IPS-18a (cell line): Measurements from ENCODE around the gene PLCB4.
"Not testable (repeated sequence)": the region's sequence is repeated elsewhere in the genome, so short reads cannot be mapped to it uniquely, and the experiment has no call there.

Experiments used
- H3K27ac ChIP-seq: one replicate; pipeline ENCODE4 v1.5.1; 2013; ENCODE audit warnings: low read length
- H3K27me3 ChIP-seq: one replicate; pipeline ENCODE4 v1.6.1; 2013; ENCODE audit warnings: mild to moderate bottlenecking, low read length; ENCODE audit not compliant: control insufficient read depth, insufficient read depth
- H3K36me3 ChIP-seq: one replicate; pipeline ENCODE4 v1.6.1; 2013; ENCODE audit warnings: low read depth, low read length; ENCODE audit not compliant: control insufficient read depth
- H3K4me1 ChIP-seq: one replicate; pipeline ENCODE4 v1.6.1; 2013; ENCODE audit warnings: low read depth, low read length; ENCODE audit not compliant: control insufficient read depth
- H3K4me3 ChIP-seq: one replicate; pipeline ENCODE4 v1.5.1; 2013; ENCODE audit warnings: low read length
- H3K9ac ChIP-seq: one replicate; pipeline ENCODE4 v1.6.1; 2013; ENCODE audit warnings: mild to moderate bottlenecking, low read length, moderate library complexity
- H3K9me3 ChIP-seq: one replicate; pipeline ENCODE4 v1.6.1; 2013; ENCODE audit warnings: low read depth, low read length; ENCODE audit not compliant: control insufficient read depth

The PLCB4 gene

DNA sequence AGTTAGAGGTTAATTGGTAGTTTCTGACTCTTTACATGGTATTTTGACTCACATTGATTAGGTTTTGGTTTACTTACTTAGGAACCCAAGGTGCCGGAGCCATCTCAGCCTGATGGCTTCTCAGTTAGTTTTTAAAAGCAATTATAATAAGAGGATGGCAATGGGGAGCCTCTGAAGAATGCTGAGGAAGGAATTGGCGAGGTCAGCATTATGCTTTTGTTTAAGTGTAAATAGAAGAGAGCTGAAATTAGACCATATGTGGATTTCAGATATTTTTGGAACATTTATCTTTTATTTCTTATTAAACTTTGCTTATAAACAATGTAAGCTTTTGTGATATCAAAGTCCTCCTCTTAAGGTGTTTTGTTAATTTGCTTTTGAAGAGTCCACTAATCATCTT is 77.8 kb downstream of the PLCB4 start:
- Histone ChIP-seq H3K27me3 (no peaks in the 10 kb centered on the region), H3K4me3 (no peak overlapping the region), H3K9ac (no peak overlapping the region), H3K4me1 (peaks cover 4% of the 10 kb centered on the region), H3K36me3 (no peaks in the 10 kb centered on the region), H3K27ac (no peak overlapping the region), H3K9me3 (no peaks in the 10 kb centered on the region)

DNA sequence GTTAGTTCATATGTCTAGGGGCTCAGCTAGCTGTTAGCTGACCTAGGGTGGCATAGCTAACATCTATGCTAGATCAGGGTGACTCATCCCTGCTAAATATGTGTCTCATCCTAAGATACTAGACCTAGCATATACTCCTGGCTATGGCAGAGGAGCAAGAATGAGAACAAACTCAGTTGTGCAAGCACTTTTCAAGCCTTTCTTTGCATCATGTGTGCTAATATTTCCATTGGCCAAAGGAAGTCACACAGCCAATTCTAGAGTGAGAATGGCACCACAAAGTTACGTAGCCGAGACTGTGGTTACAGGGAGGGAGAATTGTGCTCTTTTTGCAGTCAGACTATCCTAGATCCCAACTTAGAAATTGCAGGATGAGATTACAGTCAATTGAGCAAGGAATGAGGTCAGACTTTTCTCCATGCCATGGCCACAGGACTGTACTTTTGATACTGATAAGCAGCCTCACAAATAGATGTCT is 78.7 kb downstream of the PLCB4 start:
- Histone ChIP-seq H3K36me3 (no peaks in the 10 kb centered on the region), H3K9me3 (no peaks in the 10 kb centered on the region), H3K4me3 (no peak overlapping the region), H3K4me1 (peaks cover 4% of the 10 kb centered on the region), H3K9ac (no peak overlapping the region), H3K27ac (no peak overlapping the region), H3K27me3 (no peaks in the 10 kb centered on the region)

DNA sequence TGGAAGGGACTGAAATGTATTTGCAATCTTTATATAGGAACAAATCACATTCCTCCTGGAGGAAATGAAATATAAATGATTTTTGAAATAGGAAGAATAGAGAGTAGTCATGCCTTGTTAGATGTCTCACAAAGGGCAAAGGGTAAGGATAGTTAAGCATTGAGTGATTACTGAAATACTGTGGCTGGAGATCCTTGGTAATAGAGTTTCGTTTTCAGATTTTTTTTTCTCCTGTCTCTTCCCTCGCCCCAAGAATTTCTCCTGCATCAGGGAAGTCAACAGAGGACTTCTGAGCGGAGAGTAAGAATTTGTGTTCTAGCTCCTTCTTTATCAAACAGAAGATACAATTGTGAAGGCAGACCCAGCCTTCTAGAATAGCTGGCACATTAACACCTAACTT is 79.4 kb downstream of the PLCB4 start:
- Histone ChIP-seq H3K36me3 (no peaks in the 10 kb centered on the region), H3K9ac (no peak overlapping the region), H3K27me3 (no peaks in the 10 kb centered on the region), H3K27ac (no peak overlapping the region), H3K9me3 (no peaks in the 10 kb centered on the region), H3K4me1 (peaks cover 4% of the 10 kb centered on the region), H3K4me3 (no peak overlapping the region)

DNA sequence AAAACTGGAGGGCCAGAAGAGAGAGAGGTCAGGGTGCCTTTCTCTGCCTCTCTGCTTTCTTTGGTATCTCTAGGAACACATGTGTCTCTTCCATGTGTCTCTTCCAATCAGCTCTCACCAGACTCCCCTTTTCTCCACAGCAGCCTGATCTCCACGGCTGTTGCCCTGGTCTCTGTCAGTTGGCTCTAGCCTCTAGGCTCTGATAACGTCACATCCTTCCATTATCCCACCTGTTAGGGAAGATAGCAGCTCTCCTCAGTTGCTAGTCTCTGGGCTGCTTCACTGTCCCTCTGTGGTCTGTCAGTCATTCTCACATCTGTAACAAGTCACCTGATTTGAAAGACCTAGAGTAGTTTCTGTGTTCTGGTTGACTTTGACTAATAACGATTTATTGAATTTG is 80.2 kb downstream of the PLCB4 start:
- Histone ChIP-seq H3K27ac (no peak overlapping the region), H3K9ac (no peak overlapping the region), H3K4me1 (peaks cover 4% of the 10 kb centered on the region), H3K27me3 (no peaks in the 10 kb centered on the region), H3K9me3 (no peaks in the 10 kb centered on the region), H3K36me3 (no peaks in the 10 kb centered on the region), H3K4me3 (no peak overlapping the region)

DNA sequence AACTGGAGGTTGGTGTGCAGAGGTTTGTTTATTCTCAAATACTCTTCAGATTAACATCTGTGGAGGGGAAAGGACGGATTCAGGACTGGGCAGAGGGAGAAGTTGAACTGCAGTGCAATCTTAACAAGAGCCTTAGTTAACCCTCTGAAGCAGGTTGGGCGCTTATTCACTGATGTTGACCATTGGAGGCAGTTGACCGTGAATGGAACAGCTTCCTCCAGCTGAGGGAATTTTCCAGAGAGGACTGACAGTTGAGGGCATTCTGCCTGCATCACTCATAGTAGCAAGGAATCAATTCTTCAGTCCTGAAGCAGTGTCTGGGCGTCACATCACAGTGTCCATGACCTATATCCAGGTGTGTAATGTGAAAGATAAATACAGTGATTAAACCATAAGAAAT is 80.9 kb downstream of the PLCB4 start:
- Histone ChIP-seq H3K4me3 (no peak overlapping the region), H3K9me3 (no peaks in the 10 kb centered on the region), H3K27me3 (no peaks in the 10 kb centered on the region), H3K4me1 (peaks cover 3% of the 10 kb centered on the region), H3K9ac (no peak overlapping the region), H3K27ac (no peak overlapping the region), H3K36me3 (no peaks in the 10 kb centered on the region)

DNA sequence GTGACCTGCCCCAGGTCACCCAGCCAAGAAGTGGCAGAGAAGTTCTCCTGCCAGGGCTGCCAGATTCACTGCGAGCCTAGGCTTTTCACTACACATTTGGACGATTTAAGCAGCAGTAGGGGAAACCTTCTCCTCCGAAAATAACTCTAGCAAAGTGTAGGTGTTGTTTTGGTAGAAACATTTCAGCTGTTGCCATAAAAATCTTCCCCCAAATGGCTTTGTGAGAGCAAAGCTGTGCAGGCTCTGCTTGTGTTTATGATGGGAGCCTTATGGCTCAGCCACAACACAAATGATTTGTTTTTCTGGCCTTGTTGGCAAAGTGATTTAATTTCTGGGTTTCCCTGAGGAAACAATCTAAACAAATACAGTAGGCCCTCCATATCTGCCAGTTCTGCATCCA is 81.8 kb downstream of the PLCB4 start:
- H3K27ac ChIP-seq: no peak overlapping the region
- H3K27me3 ChIP-seq: no peaks in the 10 kb centered on the region
- no peak overlapping the region for H3K4me3 ChIP-seq
- H3K9me3 ChIP-seq: no peaks in the 10 kb centered on the region
- no peak overlapping the region for H3K9ac ChIP-seq
- H3K4me1 ChIP-seq: no peaks in the 10 kb centered on the region
- H3K36me3 ChIP-seq: no peaks in the 10 kb centered on the region

DNA sequence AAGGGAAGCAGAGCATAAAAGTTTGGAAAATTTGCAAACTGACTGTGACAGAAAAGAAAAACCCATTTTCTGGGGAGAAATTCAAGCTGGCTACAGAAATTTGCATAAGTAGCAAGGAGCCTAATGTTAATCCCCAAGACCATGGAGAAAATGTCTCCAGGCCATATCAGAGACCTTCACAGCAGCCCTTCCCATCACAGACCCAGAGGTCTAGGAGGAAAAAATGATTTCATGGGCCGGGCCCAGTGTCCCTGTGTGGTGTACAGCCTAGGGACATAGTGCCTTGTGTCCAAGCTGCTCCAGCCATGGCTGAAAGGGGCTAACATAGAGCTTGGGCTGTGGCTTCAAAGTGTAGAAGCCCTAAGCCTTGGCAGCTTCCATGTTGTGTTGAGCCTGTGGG is 83.3 kb downstream of the PLCB4 start:
- H3K9ac ChIP-seq, H3K36me3 ChIP-seq, H3K9me3 ChIP-seq, H3K27ac ChIP-seq, H3K4me3 ChIP-seq, H3K27me3 ChIP-seq, H3K4me1 ChIP-seq: not testable (repeated sequence)

DNA sequence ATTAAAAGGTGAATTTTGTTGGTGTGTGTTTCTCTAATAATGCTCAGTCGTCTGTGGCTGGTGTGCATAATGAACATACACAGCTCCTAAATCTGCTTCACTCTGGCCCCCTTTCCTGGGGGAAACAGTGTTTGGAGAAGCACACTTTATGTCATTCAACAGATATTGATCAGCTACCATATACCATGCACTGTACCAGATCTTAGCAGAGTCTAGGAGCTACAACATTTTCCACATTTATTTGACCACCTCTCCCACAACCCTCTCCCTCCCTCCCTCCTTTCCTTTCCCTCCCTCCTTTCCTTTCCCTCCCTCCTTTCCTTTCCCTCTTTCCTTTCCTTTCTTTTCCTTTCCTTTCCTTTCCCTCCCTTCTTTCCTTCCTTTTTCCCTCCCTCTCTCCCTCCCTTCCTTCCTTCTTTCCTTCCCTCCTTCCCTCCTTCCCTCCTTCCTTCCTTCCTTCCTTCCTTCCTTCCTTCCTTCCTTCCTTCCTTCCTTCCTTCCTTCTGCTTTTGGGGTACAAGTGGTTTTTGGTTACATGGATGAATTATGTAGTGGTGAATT is 85.7 kb downstream of the PLCB4 start:
- H3K9ac ChIP-seq: no peak overlapping the region

DNA sequence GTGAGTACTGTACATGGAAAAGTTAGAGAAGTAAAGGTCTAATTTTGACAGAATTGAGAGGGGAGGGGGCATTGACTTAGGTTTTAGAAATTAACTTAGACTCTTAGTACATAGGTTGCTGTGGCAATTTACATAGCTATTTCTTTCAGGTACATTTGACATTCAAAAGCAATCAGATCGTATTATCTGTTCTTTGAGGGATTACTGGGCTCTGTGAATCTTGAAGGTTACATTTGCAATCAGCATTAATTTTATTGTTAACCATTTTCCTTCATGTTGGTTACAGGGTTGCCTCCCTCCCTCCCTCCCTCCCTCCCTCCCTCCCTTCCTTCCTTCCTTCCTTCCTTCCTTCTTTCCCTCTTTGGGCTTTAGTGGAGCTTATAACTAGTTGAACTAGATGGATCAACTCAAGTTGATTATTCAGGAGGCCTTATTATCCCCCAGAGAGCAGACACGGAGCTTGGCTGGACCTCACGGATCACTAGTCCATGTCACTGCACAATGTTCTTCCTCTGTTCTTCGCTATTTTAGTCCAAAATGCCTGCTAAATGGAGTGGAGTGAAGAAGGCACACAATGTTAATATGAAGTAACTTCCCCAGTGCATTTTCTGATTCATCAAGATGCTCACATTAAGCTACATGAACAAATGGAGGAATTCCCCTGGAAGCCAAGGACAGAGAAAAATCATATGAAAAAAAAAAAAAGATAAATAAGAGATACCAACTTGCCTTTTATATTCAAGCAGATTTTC is 87.8 kb downstream of the PLCB4 start:
- H3K9ac ChIP-seq: no peak overlapping the region
- H3K4me1 ChIP-seq: peaks cover 10% of the 10 kb centered on the region
- no peak overlapping the region for H3K4me3 ChIP-seq
- H3K27me3 ChIP-seq: no peaks in the 10 kb centered on the region
- no peak overlapping the region for H3K27ac ChIP-seq
- H3K36me3 ChIP-seq: no peaks in the 10 kb centered on the region
- H3K9me3 ChIP-seq: no peaks in the 10 kb centered on the region

More for the DNA sequence above, 85.7 kb downstream of the PLCB4 start:
- H3K9me3 ChIP-seq: no peaks in the 10 kb centered on the region
- no peaks in the 10 kb centered on the region for H3K4me1 ChIP-seq
- H3K27ac ChIP-seq: no peak overlapping the region
- no peaks in the 10 kb centered on the region for H3K36me3 ChIP-seq
- no peak overlapping the region for H3K4me3 ChIP-seq
- H3K27me3 ChIP-seq: no peaks in the 10 kb centered on the region

DNA sequence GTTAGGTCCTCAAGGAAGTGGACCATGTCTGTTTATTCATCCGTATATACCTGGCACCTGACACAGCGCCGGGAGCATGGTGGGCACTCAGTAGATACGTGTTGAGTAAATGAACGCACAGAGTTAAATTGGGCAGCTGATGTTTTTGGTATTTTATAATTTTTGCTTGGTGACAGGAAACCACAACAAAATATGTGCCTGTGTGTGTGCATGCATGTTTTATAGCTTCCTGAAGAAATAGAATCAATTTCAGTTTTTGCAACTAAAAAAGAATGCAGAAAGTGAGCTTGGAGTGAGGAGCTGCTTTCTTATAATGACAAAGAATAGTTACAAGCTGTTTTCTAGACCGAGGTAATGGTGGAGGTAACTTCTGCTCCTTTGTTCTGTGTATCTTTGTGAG is 91.4 kb downstream of the PLCB4 start:
- no peak overlapping the region for H3K27ac ChIP-seq
- H3K27me3 ChIP-seq: no peaks in the 10 kb centered on the region
- no peaks in the 10 kb centered on the region for H3K9me3 ChIP-seq
- H3K9ac ChIP-seq: no peak overlapping the region
- peaks cover 10% of the 10 kb centered on the region for H3K4me1 ChIP-seq
- H3K4me3 ChIP-seq: no peak overlapping the region
- H3K36me3 ChIP-seq: no peaks in the 10 kb centered on the region

DNA sequence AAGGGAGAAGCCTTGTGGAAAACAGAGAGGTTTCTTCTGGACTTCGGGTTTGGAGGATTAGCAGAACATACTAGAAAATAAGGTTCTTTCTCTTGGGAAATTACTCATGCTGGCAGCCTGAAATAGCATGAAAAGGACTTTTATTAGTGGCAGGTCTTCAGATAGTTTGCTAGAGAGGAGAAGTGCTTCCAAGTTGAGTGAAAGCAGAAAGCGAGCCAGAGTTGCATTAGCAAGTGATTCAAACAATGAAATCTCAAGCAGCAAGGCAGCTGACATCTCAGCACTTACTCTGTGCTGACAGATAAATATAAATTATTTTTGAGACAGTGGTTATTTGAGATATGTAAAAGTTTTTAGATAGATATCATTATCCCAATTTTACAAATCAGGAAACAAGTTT is 91.9 kb downstream of the PLCB4 start:
- H3K27ac ChIP-seq: no peak overlapping the region
- H3K36me3 ChIP-seq: no peaks in the 10 kb centered on the region
- H3K27me3 ChIP-seq: no peaks in the 10 kb centered on the region
- H3K4me1 ChIP-seq: peaks cover 10% of the 10 kb centered on the region
- H3K4me3 ChIP-seq: no peak overlapping the region
- H3K9ac ChIP-seq: no peak overlapping the region
- H3K9me3 ChIP-seq: no peaks in the 10 kb centered on the region

DNA sequence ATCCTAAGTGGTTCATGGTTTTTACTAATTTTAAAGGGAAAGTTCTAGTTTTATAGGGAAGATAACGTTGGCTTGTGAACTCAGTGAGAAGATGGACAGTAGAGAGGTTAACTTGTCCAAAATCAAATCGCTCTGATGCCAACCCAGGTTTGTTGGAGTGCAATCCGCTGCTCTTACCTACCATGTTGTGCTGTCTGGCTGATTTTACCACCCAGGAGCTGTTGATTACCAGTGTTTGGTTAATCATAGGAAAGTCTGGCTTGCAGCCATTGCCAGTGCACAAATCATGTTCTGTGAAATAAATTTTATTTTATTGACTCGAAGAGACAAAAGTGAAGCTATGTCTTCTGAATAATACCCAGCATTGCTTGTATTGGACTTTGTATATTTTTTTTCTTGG is 92.4 kb downstream of the PLCB4 start:
- Histone ChIP-seq H3K36me3 (no peaks in the 10 kb centered on the region), H3K27ac (no peak overlapping the region), H3K4me1 (peaks cover 10% of the 10 kb centered on the region), H3K4me3 (no peak overlapping the region), H3K9ac (no peak overlapping the region), H3K9me3 (no peaks in the 10 kb centered on the region), H3K27me3 (no peaks in the 10 kb centered on the region)
